Small intestine (tissue), 7 donors: Measurements from ENCODE around the gene ADAMTSL5. TPM values are rescaled to one million over a fixed set of nuclear protein-coding genes. Genes with fewer than 3 reads are reported as not detected.

ENCODE experiments used
- DNase-seq, 2 donors: peaks; one replicate each; pipeline versions ENCODE4 v3.0.0 to v3.0.0-alpha.2; 2013
- FAIRE-seq: peaks from 2 replicates; lab custom pipeline; 2012; peaks lifted over from hg19 to GRCh38; lab: Jason Lieb, UNC
- H3K27ac ChIP-seq, 3 donors: one replicate each; pipeline ENCODE4 v1.5.1; 2013; ENCODE audit warnings: low read length in 2 of 3, mild to moderate bottlenecking in 2 of 3, control low read depth in 1 of 3, inconsistent platforms in 1 of 3, low read depth in 1 of 3, moderate library complexity in 1 of 3
- H3K27me3 ChIP-seq, 3 donors: one replicate each; pipeline ENCODE4 v1.6.1; 2013; ENCODE audit warnings: low read length in 3 of 3, inconsistent platforms in 1 of 3; ENCODE audit not compliant: control insufficient read depth in 3 of 3, insufficient read depth in 3 of 3
- H3K36me3 ChIP-seq, 3 donors: one replicate each; pipeline ENCODE4 v1.6.1; 2013; ENCODE audit warnings: low read length in 3 of 3, inconsistent platforms in 1 of 3, low read depth in 1 of 3, mild to moderate bottlenecking in 1 of 3, moderate library complexity in 1 of 3; ENCODE audit not compliant: control insufficient read depth in 3 of 3, insufficient read depth in 2 of 3
- H3K4me1 ChIP-seq, 3 donors: one replicate each; pipeline ENCODE4 v1.6.1; 2013; ENCODE audit warnings: low read length in 2 of 3, inconsistent platforms in 1 of 3, low read depth in 1 of 3, mild to moderate bottlenecking in 1 of 3, moderate library complexity in 1 of 3; ENCODE audit not compliant: control insufficient read depth in 3 of 3, insufficient read depth in 2 of 3
- H3K4me3 ChIP-seq, 3 donors: one replicate each; pipeline ENCODE4 v1.5.1; 2013; ENCODE audit warnings: low read length in 3 of 3, control low read depth in 1 of 3, inconsistent platforms in 1 of 3, low read depth in 1 of 3, mild to moderate bottlenecking in 1 of 3, moderate library complexity in 1 of 3
- H3K9me3 ChIP-seq, 2 donors: one replicate each; pipeline ENCODE4 v1.6.1; 2013; ENCODE audit warnings: low read depth in 1 of 2, low read length in 1 of 2; ENCODE audit not compliant: control insufficient read depth in 2 of 2, insufficient read depth in 1 of 2
- WGBS, 3 donors: extraction: QIAGEN DNeasy Blood & Tissue Kit; methylation state at CpG; one replicate each; pipeline ENCODE4 v1.1.7; 2013; 5-methylcytosine and 5-hydroxymethylcytosine counted together
- polyA plus RNA-seq, 4 donors: library from polyadenylated mRNA; stranded (reverse) in 3 of 4; unstranded in 1 of 4; fragments of 200-250 nt in 3 of 4; fragments of 120-200 nt in 1 of 4; gene quantifications; one replicate each; pipeline versions ENCODE4 v1.2.1 to v1.2.3, GENCODE V29; 2013
- donor health status: healthy with polysubstance abuse.
- donor health status: control.
- donor health status: control.
- donor health status: Bipolar disorder and iron deficiency.
- donor health status: healthy.

ADAMTSL5 gene
- polyA plus RNA-seq, 4 donors, result 6.4 to 24.8 (median 18.6) TPM

DNA sequence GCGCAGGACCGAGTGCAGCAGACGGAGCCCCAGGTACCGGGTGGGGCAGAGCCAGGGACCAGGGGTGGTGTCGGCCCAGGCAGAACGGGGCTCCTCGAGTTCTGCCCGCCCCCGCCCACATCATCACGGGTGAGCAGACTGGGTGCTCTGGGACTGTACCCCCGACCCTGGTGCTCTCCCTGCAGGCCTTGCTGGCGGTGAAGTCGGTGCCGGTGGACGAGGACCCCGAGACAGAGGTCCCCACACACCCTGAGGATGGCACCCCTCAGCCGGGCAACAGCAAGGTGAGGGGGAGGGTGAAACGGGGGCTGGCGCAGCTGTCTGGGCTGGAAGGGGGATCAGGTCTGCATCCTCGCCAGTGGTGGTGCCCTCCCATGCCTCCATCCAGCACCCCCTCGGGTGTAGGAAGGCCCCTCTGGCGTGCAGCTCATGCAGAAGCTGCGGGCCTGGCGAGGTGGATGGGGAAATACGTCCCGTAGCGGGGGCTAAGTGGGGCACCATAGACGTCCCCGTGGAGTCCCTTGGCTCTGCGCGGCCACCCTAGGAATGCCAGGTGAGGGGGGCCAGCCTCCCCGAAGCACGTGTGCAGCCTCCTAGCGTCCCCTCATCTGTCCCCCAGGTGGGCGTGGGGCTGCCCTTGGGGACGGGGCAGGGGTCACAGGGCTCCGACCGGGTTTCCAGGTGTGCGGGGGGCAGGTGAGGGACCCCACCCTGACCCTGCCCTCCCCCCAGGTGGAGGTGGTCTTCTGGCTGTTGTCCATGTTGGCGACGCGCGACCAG, 56.5 kb downstream of the ADAMTSL5 start:
- DNase-seq, result no peak
- peaks cover 0 to 15% (median 0%) of the 10 kb centered on the region in 3 donors for H3K36me3 ChIP-seq
- H3K9me3 ChIP-seq, result no peaks in the 10 kb centered on the region
- H3K4me1 ChIP-seq, result peaks cover 0 to 11% (median 0%) of the 10 kb centered on the region in 3 donors
- no peak overlapping the region for H3K4me3 ChIP-seq
- H3K27ac ChIP-seq, result no peak overlapping the region
- WGBS, 3 donors, result 17 to 37% (median 29%) methylated on average over 30 to 43 of the region's 43 CpGs
- no peak for FAIRE-seq
- peaks cover 17 to 78% (median 22%) of the 10 kb centered on the region in 3 donors for H3K27me3 ChIP-seq

DNA sequence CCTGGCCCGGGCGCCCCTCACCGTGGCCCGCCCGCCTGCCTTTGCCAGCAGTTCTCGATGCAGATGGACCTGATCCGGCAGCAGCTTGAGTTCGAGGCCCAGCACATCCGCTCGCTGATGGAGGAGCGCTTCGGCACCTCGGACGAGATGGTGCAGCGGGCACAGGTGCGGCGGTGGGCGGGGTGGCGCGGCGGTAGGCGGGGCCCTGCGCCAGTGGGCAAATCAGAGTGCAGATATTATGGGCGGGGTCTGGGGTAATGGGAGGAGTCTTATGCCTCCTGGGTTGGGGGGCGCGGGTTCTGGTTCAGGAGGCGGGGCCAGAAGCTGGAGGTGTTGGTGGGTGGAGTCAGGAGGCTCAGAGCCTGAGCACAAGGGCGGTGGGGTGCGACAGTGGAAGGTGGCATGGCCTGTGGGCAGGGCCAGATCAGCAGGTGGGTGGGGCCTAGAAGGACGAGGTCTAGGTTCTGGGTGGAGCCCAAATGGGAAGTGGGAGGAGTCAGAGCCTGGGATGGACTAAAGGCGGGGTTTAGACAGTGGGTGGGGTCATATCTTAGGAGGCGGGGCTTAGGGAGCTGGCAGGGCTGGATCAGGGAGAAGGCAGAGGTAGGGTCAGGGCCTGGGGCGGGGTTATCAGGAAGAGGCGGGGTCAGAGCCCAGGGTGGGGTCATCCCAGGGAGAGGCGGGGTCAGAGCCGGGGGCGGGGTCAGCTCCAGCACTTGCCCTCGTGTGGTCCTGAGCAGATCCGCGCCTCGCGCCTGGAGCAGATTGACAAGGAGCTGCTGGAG, 57.3 kb downstream of the ADAMTSL5 start:
- H3K27ac ChIP-seq, result no peak overlapping the region
- peaks cover 0 to 11% (median 0%) of the 10 kb centered on the region in 3 donors for H3K4me1 ChIP-seq
- DNase-seq (peak; percentile 86 to 97), FAIRE-seq (no peak)
- H3K36me3 ChIP-seq, result peaks cover 0 to 8% (median 0%) of the 10 kb centered on the region in 3 donors
- H3K27me3 ChIP-seq, result peaks cover 25 to 86% (median 28%) of the 10 kb centered on the region in 3 donors
- no peak overlapping the region for H3K4me3 ChIP-seq
- 2 to 6% (median 4%) methylated on average over 32 to 42 of the region's 42 CpGs for WGBS, 3 donors
- no peaks in the 10 kb centered on the region for H3K9me3 ChIP-seq

Other genes starting within 250 kb of the ADAMTSL5 start
- gene CIRBP, start 243.7 kb downstream of the ADAMTSL5 start, polyA plus RNA-seq, result 100 to 1,000 TPM; 250 to 543 (median 373) TPM
- gene FAM174C, start 237.5 kb downstream of the ADAMTSL5 start, polyA plus RNA-seq, result 100 to 1,000 TPM in 1 of 4 donors, 10 to 100 TPM in 3; 40.0 to 118 (median 82.3) TPM
- 10 to 100 TPM; 17.7 to 31.3 (median 27.6) TPM for gene EFNA2, start 227.1 kb downstream of the ADAMTSL5 start, polyA plus RNA-seq
- 100 to 1,000 TPM in 3 of 4 donors, 10 to 100 TPM in 1; 82.0 to 350 (median 248) TPM for gene NDUFS7, start 129.1 kb downstream of the ADAMTSL5 start, polyA plus RNA-seq
- gene GAMT, start 111.5 kb downstream of the ADAMTSL5 start, polyA plus RNA-seq, result 10 to 100 TPM in 1 of 4 donors, 1 to 10 TPM in 3; 1.1 to 25.7 (median 4.3) TPM
- gene DAZAP1, start 105.4 kb downstream of the ADAMTSL5 start, polyA plus RNA-seq, result 100 to 1,000 TPM in 1 of 4 donors, 10 to 100 TPM in 3; 60.2 to 124 (median 80.5) TPM
- 1,000 to 10,000 TPM; 1,394 to 3,547 (median 2,919) TPM for gene RPS15, start 74.6 kb downstream of the ADAMTSL5 start, polyA plus RNA-seq
- 1 to 10 TPM in 1 of 4 donors, under 1 TPM in 2, not detected in 1; 0.58 to 2.1 (median 0.81) TPM for gene APC2, start 62.9 kb downstream of the ADAMTSL5 start, polyA plus RNA-seq
- gene C19orf25, start 33.8 kb downstream of the ADAMTSL5 start, polyA plus RNA-seq, result 10 to 100 TPM; 32.0 to 62.1 (median 52.8) TPM
- 10 to 100 TPM in 2 of 4 donors, 1 to 10 TPM in 2; 4.5 to 13.0 (median 8.8) TPM for gene PCSK4, start 22.7 kb downstream of the ADAMTSL5 start, polyA plus RNA-seq
- gene REEP6, start 21.8 kb downstream of the ADAMTSL5 start, polyA plus RNA-seq, result 100 to 1,000 TPM; 167 to 363 (median 244) TPM
- gene PLK5, start 11.1 kb upstream of the ADAMTSL5 start, polyA plus RNA-seq, result under 1 TPM in 2 of 4 donors, not detected in 2; 0.15 to 0.25 TPM
- gene MEX3D, start 55.3 kb upstream of the ADAMTSL5 start, polyA plus RNA-seq, result 10 to 100 TPM in 2 of 4 donors, 1 to 10 TPM in 2; 4.1 to 14.8 (median 8.7) TPM
- gene MBD3, start 79.8 kb upstream of the ADAMTSL5 start, polyA plus RNA-seq, result 100 to 1,000 TPM in 1 of 4 donors, 10 to 100 TPM in 3; 48.3 to 112 (median 69.9) TPM
- 100 to 1,000 TPM; 115 to 283 (median 212) TPM for gene UQCR11, start 92.4 kb upstream of the ADAMTSL5 start, polyA plus RNA-seq
- 10 to 100 TPM; 43.2 to 68.9 (median 52.7) TPM for gene TCF3, start 139.6 kb upstream of the ADAMTSL5 start, polyA plus RNA-seq
- gene ONECUT3, start 240.5 kb upstream of the ADAMTSL5 start, polyA plus RNA-seq, result under 1 TPM; under 0.01 to 0.46 (median 0.15) TPM